T-helper 1 cell treated with Interleukin-12 subunit alpha and Interleukin-12 subunit beta and Interleukin-4 antibody, amounts not matched to agents 30 μg/mL and 1 μg/mL, for 36 hours (primary cell): ENCODE results near the gene OR10G2.
"Not testable (repeated sequence)": the region's sequence is repeated elsewhere in the genome, so short reads cannot be mapped to it uniquely, and the experiment has no call there.

Experiments used
- H3K27ac Mint-ChIP-seq: one replicate; pipeline ENCODE4 v1.8.0; 2021; ENCODE audit warnings: mild to moderate bottlenecking, mixed read lengths
- H3K27me3 Mint-ChIP-seq: one replicate; pipeline ENCODE4 v1.8.0; 2021; ENCODE audit warnings: low read depth, mixed read lengths
- H3K36me3 Mint-ChIP-seq: one replicate; pipeline ENCODE4 v1.8.0; 2021; ENCODE audit warnings: low read depth, mixed read lengths
- H3K4me1 Mint-ChIP-seq: one replicate; pipeline ENCODE4 v1.8.0; 2021; ENCODE audit warnings: low read depth, mixed read lengths
- H3K4me3 Mint-ChIP-seq: one replicate; pipeline ENCODE4 v1.8.0; 2021; ENCODE audit warnings: mild to moderate bottlenecking, moderate library complexity, mixed read lengths
- H3K9me3 Mint-ChIP-seq: one replicate; pipeline ENCODE4 v1.8.0; 2021; ENCODE audit warnings: mixed read lengths

OR10G2 gene

GRCh38 chr14:21631084-21631483 lies 3.7 kb downstream of the OR10G2 start:
- Mint-ChIP-seq H3K36me3 (no peaks in the 10 kb centered on the region), H3K4me3 (no peak overlapping the region), H3K27ac (no peak overlapping the region), H3K4me1 (no peaks in the 10 kb centered on the region), H3K27me3 (no peaks in the 10 kb centered on the region), H3K9me3 (no peaks in the 10 kb centered on the region)

GRCh38 chr14:21630503-21630902 lies 4.2 kb downstream of the OR10G2 start:
- H3K27me3 Mint-ChIP-seq, H3K36me3 Mint-ChIP-seq, H3K9me3 Mint-ChIP-seq, H3K4me1 Mint-ChIP-seq, H3K4me3 Mint-ChIP-seq, H3K27ac Mint-ChIP-seq: not testable (repeated sequence)

GRCh38 chr14:21626491-21627230 lies 8.1 kb downstream of the OR10G2 start:
- Mint-ChIP-seq H3K9me3 (no peaks in the 10 kb centered on the region), H3K27ac (no peak overlapping the region), H3K4me3 (no peak overlapping the region), H3K4me1 (no peaks in the 10 kb centered on the region), H3K27me3 (peaks cover 7% of the 10 kb centered on the region), H3K36me3 (no peaks in the 10 kb centered on the region)

- Mint-ChIP-seq H3K4me3 (no peak overlapping the region), H3K9me3 (no peaks in the 10 kb centered on the region), H3K4me1 (no peaks in the 10 kb centered on the region), H3K27me3 (peaks cover 11% of the 10 kb centered on the region), H3K27ac (no peak overlapping the region), H3K36me3 (no peaks in the 10 kb centered on the region)
Observed at GRCh38 chr14:21617614-21618013, 17.1 kb downstream of the OR10G2 start.

GRCh38 chr14:21614240-21614639 lies 20.5 kb downstream of the OR10G2 start:
- Mint-ChIP-seq H3K36me3 (no peaks in the 10 kb centered on the region), H3K27me3 (peaks cover 15% of the 10 kb centered on the region), H3K4me3 (no peak overlapping the region), H3K4me1 (no peaks in the 10 kb centered on the region), H3K27ac (no peak overlapping the region), H3K9me3 (no peaks in the 10 kb centered on the region)

GRCh38 chr14:21612324-21612723 lies 22.4 kb downstream of the OR10G2 start:
- Mint-ChIP-seq H3K27ac (no peak overlapping the region), H3K4me1 (no peaks in the 10 kb centered on the region), H3K9me3 (no peaks in the 10 kb centered on the region), H3K27me3 (peaks cover 24% of the 10 kb centered on the region), H3K36me3 (no peaks in the 10 kb centered on the region), H3K4me3 (no peak overlapping the region)

- H3K4me1 Mint-ChIP-seq, H3K27ac Mint-ChIP-seq, H3K4me3 Mint-ChIP-seq: not testable (repeated sequence)
Observed at GRCh38 chr14:21602181-21602580, 32.6 kb downstream of the OR10G2 start.

GRCh38 chr14:21589317-21589716 lies 45.4 kb downstream of the OR10G2 start:
- H3K9me3 Mint-ChIP-seq, result peaks cover 18% of the 10 kb centered on the region
- H3K4me1 Mint-ChIP-seq, result peaks cover 6% of the 10 kb centered on the region
- no peak overlapping the region for H3K27ac Mint-ChIP-seq
- H3K27me3 Mint-ChIP-seq, result peaks cover 10% of the 10 kb centered on the region
- no peaks in the 10 kb centered on the region for H3K36me3 Mint-ChIP-seq
- no peak overlapping the region for H3K4me3 Mint-ChIP-seq

More at GRCh38 chr14:21602181-21602580, 32.6 kb downstream of the OR10G2 start:
- not testable (repeated sequence) for H3K9me3 Mint-ChIP-seq, H3K36me3 Mint-ChIP-seq, H3K27me3 Mint-ChIP-seq
